ENCODE measurements around the gene REV1. TPM values are rescaled to one million over a fixed set of nuclear protein-coding genes. Genes with fewer than 3 reads are reported as not detected.
"Not testable (repeated sequence)": the region's sequence is repeated elsewhere in the genome, so short reads cannot be mapped to it uniquely, and the experiment has no call there.

REV1 gene
- total RNA-seq, 1 donor from 2014 or later = 36.0 TPM

- no peak for DNase-seq (ENCODE audit: extremely low read depth, low read depth, low spot score)
Measured at GRCh38 chr2:99365661-99366060, 124.2 kb downstream of the REV1 start.

DNA sequence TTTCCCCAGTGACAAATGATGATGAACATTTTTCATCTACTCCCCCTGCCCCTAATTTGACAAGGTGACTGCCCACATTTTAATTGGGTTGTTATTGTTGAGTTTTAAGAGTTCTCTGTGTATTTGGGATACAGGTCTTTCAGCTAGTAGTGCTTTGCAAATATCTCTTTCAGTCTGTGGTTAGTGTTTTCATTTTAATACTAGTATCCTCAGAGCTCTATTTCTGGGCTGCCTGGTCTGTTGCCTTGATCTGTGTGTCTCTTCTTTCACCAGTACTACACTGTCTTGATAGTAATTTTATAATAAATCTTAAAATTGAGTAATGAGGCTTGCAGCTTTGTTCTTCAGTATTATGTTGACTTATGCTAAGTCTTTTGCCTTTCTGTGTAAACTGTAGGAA is 133.0 kb downstream of the REV1 start:
- DNase-seq (ENCODE audit: extremely low read depth, low read depth, low spot score) = no peak

GRCh38 chr2:99354825-99355224 is 135.0 kb downstream of the REV1 start:
- DNase-seq (ENCODE audit: extremely low read depth, low read depth, low spot score) = not testable (repeated sequence)

GRCh38 chr2:99354070-99354469 is 135.7 kb downstream of the REV1 start:
- DNase-seq (ENCODE audit: extremely low read depth, low read depth, low spot score) = no peak

Other genes starting within 250 kb of the REV1 start
- gene LYG2, start 234.4 kb downstream of the REV1 start, total RNA-seq = not detected in 2 replicates
- gene LYG1, start 188.8 kb downstream of the REV1 start, total RNA-seq = 1.2 TPM in 1 of 2 replicates, not detected in the other
- 75.1 and 100 TPM in 2 replicates for gene TXNDC9, start 153.7 kb downstream of the REV1 start, total RNA-seq
- gene EIF5B, start 152.6 kb downstream of the REV1 start, total RNA-seq = 36.7 and 42.5 TPM in 2 replicates

All from glomerular endothelial cell (primary cell).